ENCODE results near the gene CTDSPL. TPM values are rescaled to one million over a fixed set of nuclear protein-coding genes. Genes with fewer than 3 reads are reported as not detected.

Gene CTDSPL
- total and polyA plus RNA-seq, 7 donors: 2.7 to 24.6 (median 6.8) TPM

- intact Hi-C loops (cut with DNase I): no loop called here
- no peak for DNase-seq
Measured at GRCh38 chr3:37872413-37873160, 10.9 kb downstream of the CTDSPL start.

GRCh38 chr3:37876279-37876678, 14.6 kb downstream of the CTDSPL start:
- Histone ChIP-seq H3K27me3 (ENCODE audit: insufficient read depth in 3 of 3, low read length in 2 of 3) (no peaks in the 10 kb centered on the region), H3K9me3 (peaks cover 13% of the 10 kb centered on the region), H3K4me1 (no peaks in the 10 kb centered on the region), H3K4me3 (no peak overlapping the region), H3K27ac (no peak overlapping the region), H3K36me3 (ENCODE audit: insufficient read depth in 1 of 2, low read depth in 1 of 2) (no peaks in the 10 kb centered on the region)
- intact Hi-C loops (cut with DNase I): no loop called here
- no peak for TF ChIP-seq CTCF (IDR thresholded peaks at IDR 0.05)
- no peak for ATAC-seq
- no peak for DNase-seq

More at GRCh38 chr3:37872413-37873160, 10.9 kb downstream of the CTDSPL start:
- Histone ChIP-seq H3K36me3 (ENCODE audit: insufficient read depth in 1 of 2, low read depth in 1 of 2) (no peaks in the 10 kb centered on the region), H3K27ac (no peak overlapping the region), H3K9me3 (peaks cover 14% of the 10 kb centered on the region), H3K27me3 (ENCODE audit: insufficient read depth in 3 of 3, low read length in 2 of 3) (no peaks in the 10 kb centered on the region), H3K4me1 (no peaks in the 10 kb centered on the region), H3K4me3 (no peak overlapping the region)
- WGBS, 3 donors: 86 to 95% (median 94%) methylated on average over 5 of the region's 5 CpGs
- no peak for ATAC-seq
- no peak for TF ChIP-seq CTCF (IDR thresholded peaks at IDR 0.05)

GRCh38 chr3:37882711-37883110, 21.0 kb downstream of the CTDSPL start:
- DNase-seq: no peak
- no peaks in the 10 kb centered on the region for H3K27me3 ChIP-seq (ENCODE audit: insufficient read depth in 3 of 3, low read length in 2 of 3)
- no peak overlapping the region for H3K27ac ChIP-seq
- no peaks in the 10 kb centered on the region for H3K9me3 ChIP-seq
- H3K4me3 ChIP-seq: no peak overlapping the region
- TF ChIP-seq CTCF (IDR thresholded peaks at IDR 0.05): no peak
- H3K36me3 ChIP-seq (ENCODE audit: insufficient read depth in 1 of 2, low read depth in 1 of 2): no peaks in the 10 kb centered on the region
- intact Hi-C loops (cut with DNase I): no loop called here
- H3K4me1 ChIP-seq: no peaks in the 10 kb centered on the region
- WGBS, 3 donors: 35 to 53% (median 42%) methylated on average over 3 of the region's 3 CpGs
- no peak for ATAC-seq

- WGBS, 3 donors: 65 to 70% (median 70%) methylated on average over 2 of the region's 2 CpGs
Measured at GRCh38 chr3:37885814-37886213, 24.1 kb downstream of the CTDSPL start.

More at GRCh38 chr3:37885814-37886213, 24.1 kb downstream of the CTDSPL start:
- Histone ChIP-seq H3K9me3 (no peaks in the 10 kb centered on the region), H3K4me1 (no peaks in the 10 kb centered on the region), H3K4me3 (no peak overlapping the region), H3K36me3 (ENCODE audit: insufficient read depth in 1 of 2, low read depth in 1 of 2) (no peaks in the 10 kb centered on the region), H3K27ac (no peak overlapping the region), H3K27me3 (ENCODE audit: insufficient read depth in 3 of 3, low read length in 2 of 3) (no peaks in the 10 kb centered on the region)
- intact Hi-C loops (cut with DNase I): no loop called here
- DNase-seq: no peak
- TF ChIP-seq CTCF (IDR thresholded peaks at IDR 0.05): no peak
- no peak for ATAC-seq

All from psoas muscle (tissue), 8 donors.